KMS-11 (cell line): Measurements from ENCODE around the gene RUNX1.

ENCODE experiments used
- H2AFZ ChIP-seq: fragments of 200-600 bp; sonication (generic); 2 replicates; pipeline ENCODE4 v1.6.1; 2016; ENCODE audit warnings: antibody characterized with exemption, mixed run types, low read depth
- H3K27ac ChIP-seq: fragments of 200-600 bp; sonication (generic); 2 replicates; pipeline ENCODE4 v1.6.1; 2016; ENCODE audit warnings: mild to moderate bottlenecking, mixed run types
- H3K27me3 ChIP-seq: fragments of 200-600 bp; sonication (generic); 2 replicates; pipeline ENCODE4 v1.6.1; 2017; ENCODE audit warnings: mild to moderate bottlenecking, low read depth, mixed run types, moderate library complexity; ENCODE audit not compliant: insufficient read depth
- H3K36me3 ChIP-seq: fragments of 200-600 bp; sonication (generic); 2 replicates; pipeline ENCODE4 v1.6.1; 2017; ENCODE audit warnings: mild to moderate bottlenecking, mixed run types; ENCODE audit not compliant: insufficient read depth
- H3K4me1 ChIP-seq: fragments of 200-600 bp; sonication (generic); 2 replicates; pipeline ENCODE4 v1.6.1; 2016; ENCODE audit warnings: mild to moderate bottlenecking, low read depth, mixed run types; ENCODE audit not compliant: poor library complexity, severe bottlenecking
- H3K4me2 ChIP-seq: fragments of 200-600 bp; sonication (generic); 2 replicates; pipeline ENCODE4 v1.7.0; 2016; ENCODE audit warnings: mild to moderate bottlenecking, mixed run types
- H3K4me3 ChIP-seq: fragments of 200-600 bp; sonication (generic); IDR thresholded peaks from 2 replicates; pipeline ENCODE4 v1.6.1; 2017; ENCODE audit warnings: low read depth, low read length, mixed read lengths; ENCODE audit not compliant: insufficient read depth
- H3K79me2 ChIP-seq: fragments of 200-600 bp; sonication (generic); 2 replicates; pipeline ENCODE4 v1.6.1; 2016; ENCODE audit warnings: low read depth, mixed run types; ENCODE audit not compliant: insufficient read depth
- H3K9ac ChIP-seq: fragments of 200-600 bp; sonication (generic); 2 replicates; pipeline ENCODE4 v1.6.1; 2016; ENCODE audit warnings: mild to moderate bottlenecking, mixed run types
- H4K20me1 ChIP-seq: fragments of 200-600 bp; sonication (generic); 2 replicates; pipeline ENCODE4 v1.6.1; 2016; ENCODE audit warnings: mild to moderate bottlenecking, mixed run types; ENCODE audit not compliant: insufficient read depth
- TF ChIP-seq, protein P1 (sequence below): fragments of 200-600 bp; sonication (generic); conservative IDR thresholded peaks from 2 replicates; pipeline ENCODE4 v1.6.1; 2017; ENCODE audit warnings: low read depth, mild to moderate bottlenecking, antibody characterized with exemption, low read length, moderate library complexity, mixed read lengths

Gene RUNX1

DNA sequence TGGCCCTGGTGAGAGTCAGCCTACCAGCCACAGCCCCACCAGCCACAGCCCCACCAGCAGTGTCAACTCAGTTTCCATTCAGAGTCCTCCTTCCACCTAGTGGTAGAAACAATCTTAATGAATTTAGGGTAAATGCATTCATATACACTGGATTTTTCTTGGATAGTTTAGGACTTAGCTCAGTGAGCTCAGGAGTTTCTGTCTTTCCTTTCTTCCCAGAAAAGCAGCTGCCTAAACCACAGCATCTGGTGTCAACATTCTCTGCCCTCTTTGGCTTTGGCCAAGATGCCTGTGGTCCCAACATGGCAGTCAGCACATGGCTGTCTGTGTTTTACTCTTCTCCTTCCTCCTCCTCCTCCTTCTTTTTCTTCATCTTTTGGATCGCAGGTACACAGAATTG, 286.3 kb downstream of the RUNX1 start:
- Histone ChIP-seq H4K20me1 (no peaks in the 10 kb centered on the region), H3K27ac (no peak overlapping the region), H3K9ac (no peak overlapping the region), H2AFZ (no peak overlapping the region), H3K4me1 (no peaks in the 10 kb centered on the region), H3K79me2 (no peaks in the 10 kb centered on the region), H3K4me3 (no peak overlapping the region), H3K4me2 (no peak overlapping the region), H3K27me3 (no peaks in the 10 kb centered on the region), H3K36me3 (no peaks in the 10 kb centered on the region)
- TF ChIP-seq, protein P1, sequence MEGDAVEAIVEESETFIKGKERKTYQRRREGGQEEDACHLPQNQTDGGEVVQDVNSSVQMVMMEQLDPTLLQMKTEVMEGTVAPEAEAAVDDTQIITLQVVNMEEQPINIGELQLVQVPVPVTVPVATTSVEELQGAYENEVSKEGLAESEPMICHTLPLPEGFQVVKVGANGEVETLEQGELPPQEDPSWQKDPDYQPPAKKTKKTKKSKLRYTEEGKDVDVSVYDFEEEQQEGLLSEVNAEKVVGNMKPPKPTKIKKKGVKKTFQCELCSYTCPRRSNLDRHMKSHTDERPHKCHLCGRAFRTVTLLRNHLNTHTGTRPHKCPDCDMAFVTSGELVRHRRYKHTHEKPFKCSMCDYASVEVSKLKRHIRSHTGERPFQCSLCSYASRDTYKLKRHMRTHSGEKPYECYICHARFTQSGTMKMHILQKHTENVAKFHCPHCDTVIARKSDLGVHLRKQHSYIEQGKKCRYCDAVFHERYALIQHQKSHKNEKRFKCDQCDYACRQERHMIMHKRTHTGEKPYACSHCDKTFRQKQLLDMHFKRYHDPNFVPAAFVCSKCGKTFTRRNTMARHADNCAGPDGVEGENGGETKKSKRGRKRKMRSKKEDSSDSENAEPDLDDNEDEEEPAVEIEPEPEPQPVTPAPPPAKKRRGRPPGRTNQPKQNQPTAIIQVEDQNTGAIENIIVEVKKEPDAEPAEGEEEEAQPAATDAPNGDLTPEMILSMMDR: no peak

- Histone ChIP-seq H3K9ac (no peak overlapping the region), H3K27me3 (no peaks in the 10 kb centered on the region), H3K79me2 (no peaks in the 10 kb centered on the region), H3K4me3 (no peak overlapping the region), H4K20me1 (no peaks in the 10 kb centered on the region), H3K27ac (no peak overlapping the region), H3K36me3 (no peaks in the 10 kb centered on the region), H3K4me1 (no peaks in the 10 kb centered on the region), H3K4me2 (no peak overlapping the region), H2AFZ (no peak overlapping the region)
- TF ChIP-seq, protein P1: no peak
Measured at GRCh38 chr21:34761758-34762330, 287.3 kb downstream of the RUNX1 start.

- Histone ChIP-seq H3K9ac (no peak overlapping the region), H4K20me1 (no peaks in the 10 kb centered on the region), H3K27me3 (no peaks in the 10 kb centered on the region), H2AFZ (no peak overlapping the region), H3K79me2 (no peaks in the 10 kb centered on the region), H3K4me1 (no peaks in the 10 kb centered on the region), H3K36me3 (no peaks in the 10 kb centered on the region), H3K4me2 (no peak overlapping the region), H3K27ac (no peak overlapping the region), H3K4me3 (no peak overlapping the region)
- TF ChIP-seq, protein P1: no peak
Measured at GRCh38 chr21:34754690-34755647, 294.1 kb downstream of the RUNX1 start.

DNA sequence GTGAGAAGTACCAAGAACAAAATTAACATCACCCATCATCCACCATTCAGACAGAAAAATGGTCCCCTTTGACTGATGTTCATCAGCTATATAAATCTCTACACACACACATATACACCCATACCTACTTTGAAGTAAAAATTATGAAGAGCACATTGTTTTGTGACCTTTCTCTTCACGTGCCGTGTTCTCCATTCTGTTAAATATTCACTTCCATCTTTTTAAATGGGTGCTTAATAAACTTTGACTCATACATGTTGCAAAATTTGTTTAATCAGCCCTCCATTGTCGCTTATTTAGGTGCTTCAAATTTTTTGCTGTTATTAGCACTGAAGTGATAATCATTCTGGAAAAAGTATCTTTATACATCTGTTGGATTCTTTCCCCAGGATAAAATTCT, 300.2 kb downstream of the RUNX1 start:
- TF ChIP-seq, protein P1: no peak
- no peak overlapping the region for H3K9ac ChIP-seq
- H3K4me3 ChIP-seq: no peak overlapping the region
- H3K27me3 ChIP-seq: no peaks in the 10 kb centered on the region
- H3K4me1 ChIP-seq: peaks cover 9% of the 10 kb centered on the region
- no peak overlapping the region for H3K4me2 ChIP-seq
- no peaks in the 10 kb centered on the region for H3K36me3 ChIP-seq
- H2AFZ ChIP-seq: no peak overlapping the region
- H3K27ac ChIP-seq: no peak overlapping the region
- no peaks in the 10 kb centered on the region for H4K20me1 ChIP-seq
- H3K79me2 ChIP-seq: no peaks in the 10 kb centered on the region
